NCI-H2081 treated with DMSO at 0.1 percent for 48 hours (cell line): Measurements from ENCODE around the gene FOXC2.

ENCODE experiments used
- DNase-seq: peaks from one replicate; lab custom pipeline; 2025; lab: John Stamatoyannopoulos, UW

Gene FOXC2

DNA sequence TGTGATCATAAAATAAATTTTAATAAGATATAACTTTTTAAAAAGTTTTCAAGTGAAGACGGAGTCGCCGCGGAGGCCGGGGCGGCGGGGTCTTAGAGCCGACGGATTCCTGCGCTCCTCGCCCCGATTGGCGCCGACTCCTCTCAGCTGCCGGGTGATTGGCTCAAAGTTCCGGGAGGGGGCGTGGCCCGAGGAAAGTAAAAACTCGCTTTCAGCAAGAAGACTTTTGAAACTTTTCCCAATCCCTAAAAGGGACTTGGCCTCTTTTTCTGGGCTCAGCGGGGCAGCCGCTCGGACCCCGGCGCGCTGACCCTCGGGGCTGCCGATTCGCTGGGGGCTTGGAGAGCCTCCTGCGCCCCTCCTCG is at the start of gene FOXC2:
TSS of gene FOXC2 (plus strand) at position 229 of the 365 bp plus-strand sequence. CDS start 507 bp downstream, outside the sequence.
- no peak for DNase-seq

DNA sequence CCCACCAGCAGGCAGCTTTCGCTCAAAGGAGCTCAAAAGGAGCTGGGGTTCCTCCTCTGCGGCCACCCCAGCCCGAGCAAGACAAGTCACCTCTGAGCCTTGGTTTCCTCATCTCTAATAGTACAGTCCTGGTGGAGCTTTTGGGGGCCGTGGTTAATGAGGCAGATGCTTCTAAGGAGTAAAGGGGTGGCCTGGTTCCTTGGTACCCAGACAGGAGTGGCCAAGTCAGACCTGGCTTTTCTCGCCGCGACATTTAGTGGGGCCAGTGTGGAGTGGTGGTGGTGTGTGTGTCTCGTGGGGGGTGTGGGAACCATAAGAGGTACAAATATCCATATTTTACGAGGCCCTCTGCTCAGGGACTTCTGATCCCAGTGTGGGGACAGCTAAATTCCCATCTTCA is 49.6 kb upstream of the FOXC2 start:
- DNase-seq, result no peak

DNA sequence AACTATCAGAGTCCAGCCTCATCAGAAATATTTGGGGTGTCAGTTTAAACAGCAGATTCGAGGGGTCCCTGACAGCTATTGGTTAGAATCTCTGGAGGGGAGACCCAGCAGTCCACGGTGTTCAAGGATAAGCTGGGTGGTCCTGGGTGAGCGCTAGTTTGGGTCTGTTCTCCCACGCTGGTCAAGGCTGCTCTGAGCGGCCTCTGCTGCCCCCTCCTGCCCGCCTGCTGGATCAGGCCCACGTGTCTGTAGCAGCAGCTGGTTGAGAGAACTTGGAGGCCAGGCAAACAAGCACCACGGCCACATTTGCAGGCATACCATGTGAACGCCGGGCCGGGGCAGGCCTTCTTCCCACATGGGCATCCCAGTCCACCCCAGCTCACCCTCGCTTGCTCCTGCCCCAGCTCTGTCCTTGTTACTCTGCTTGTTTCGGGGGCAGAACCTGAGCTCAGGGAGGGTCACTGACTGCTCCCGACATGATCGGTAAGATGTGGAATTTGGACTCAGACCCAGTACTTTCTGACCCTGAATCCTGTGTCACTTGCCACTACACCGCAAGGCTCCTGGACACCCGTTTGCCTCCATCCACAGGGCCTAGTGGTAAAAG is 48.9 kb upstream of the FOXC2 start:
- DNase-seq, result no peak

DNA sequence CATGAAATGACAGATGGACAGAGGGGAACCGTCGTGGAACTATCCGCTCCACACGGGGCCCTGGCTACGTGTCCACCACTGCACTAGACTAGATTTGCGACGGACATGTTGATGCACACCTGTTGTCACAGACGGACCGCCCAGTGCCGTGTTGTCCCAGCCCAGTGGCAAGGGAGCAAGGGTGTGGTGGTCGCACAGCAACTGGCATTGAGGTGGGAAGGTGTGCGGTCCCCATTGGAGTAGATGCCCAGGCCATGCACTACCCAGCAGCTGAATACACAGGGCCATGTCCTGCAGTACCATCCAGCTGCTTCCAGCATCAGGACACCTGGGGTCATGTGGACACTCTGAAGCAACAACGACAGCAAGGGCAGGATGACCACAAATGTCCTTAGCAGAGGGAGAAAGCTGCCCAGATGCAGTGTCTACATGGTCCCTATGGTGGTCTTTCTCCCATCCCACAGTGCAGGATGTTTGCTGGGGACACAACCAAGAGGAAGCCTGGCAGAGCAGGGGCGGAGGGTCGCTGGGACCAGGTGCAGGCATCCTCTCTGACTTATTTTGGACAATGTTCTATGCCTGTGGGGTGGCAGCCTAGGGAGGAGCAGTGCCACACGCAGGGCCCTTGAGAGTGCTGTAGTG is 47.5 kb upstream of the FOXC2 start:
- no peak for DNase-seq

DNA sequence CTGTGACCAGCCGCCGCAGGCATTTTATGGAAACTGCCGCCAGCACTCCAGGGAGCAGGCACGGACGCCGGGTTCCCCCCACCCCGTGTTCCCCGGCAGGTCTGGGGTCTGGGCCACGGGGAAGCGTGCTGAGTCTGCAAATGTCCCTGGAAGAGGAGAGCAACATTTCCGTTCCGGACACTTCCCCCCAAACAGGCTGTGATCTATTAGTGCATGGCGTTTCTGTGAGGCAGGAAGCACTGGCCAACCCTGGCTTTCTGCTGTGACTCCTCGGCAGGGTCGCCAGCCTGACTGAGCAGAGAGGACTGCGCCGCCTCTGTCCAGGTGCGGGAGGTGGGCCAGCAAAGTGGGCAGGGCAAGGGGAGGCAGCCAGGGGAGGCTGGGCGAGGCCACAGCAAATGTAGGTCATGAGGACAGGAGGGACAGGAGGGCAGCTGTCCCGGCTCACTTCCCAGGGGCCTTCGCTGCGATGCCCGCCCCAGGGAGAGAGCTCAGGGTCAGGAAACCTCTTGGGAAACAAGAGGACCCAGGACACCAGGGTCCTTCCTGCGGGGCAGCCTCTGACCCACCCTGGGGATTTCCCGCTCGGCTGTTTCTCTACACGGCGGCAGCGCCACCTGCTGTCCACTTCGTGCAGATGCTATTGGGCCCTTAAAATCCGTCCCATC is 46.8 kb upstream of the FOXC2 start:
- no peak for DNase-seq

DNA sequence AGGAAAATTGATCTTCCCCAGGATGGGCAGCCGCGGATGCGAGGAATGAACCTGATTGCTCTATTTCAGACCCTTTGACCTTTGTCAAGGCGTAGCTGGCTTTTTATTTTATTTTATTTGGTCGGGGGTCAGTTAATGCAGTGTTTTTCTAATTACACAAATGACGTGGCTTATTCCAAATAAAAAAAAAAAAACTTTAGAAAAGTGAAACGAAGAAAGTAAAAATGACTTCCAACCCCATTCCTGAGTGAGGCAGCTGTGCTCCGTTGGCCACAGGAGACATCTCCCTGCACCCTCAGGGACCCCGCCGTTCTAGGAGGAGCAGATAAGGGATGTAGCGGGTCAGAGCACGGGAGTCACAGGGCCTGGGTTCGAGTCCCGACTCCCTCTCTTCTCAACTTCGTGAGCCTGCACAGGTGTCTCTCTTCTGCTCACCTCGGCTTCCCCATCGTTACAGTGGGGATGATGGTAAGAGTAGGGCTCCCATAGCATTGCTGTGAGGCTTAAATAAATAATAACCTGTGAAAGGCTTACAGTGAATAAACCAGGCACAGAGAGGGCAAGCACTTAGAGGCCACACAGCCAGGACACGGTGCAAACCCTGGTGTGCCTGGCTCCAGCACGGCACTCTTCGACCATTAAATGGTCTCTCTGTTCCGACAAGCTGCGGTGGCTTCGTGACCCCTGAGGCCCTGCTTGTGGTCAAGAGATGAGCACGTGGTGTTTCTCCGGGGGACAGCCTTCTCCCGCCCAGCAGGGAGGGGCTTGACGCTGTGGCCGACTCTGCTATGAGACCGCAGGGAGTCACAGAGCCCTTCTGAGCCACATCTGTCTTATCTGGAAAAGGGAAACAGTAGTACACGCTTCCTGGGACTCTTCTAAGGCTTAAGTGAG is 46.1 kb upstream of the FOXC2 start:
- no peak for DNase-seq

DNA sequence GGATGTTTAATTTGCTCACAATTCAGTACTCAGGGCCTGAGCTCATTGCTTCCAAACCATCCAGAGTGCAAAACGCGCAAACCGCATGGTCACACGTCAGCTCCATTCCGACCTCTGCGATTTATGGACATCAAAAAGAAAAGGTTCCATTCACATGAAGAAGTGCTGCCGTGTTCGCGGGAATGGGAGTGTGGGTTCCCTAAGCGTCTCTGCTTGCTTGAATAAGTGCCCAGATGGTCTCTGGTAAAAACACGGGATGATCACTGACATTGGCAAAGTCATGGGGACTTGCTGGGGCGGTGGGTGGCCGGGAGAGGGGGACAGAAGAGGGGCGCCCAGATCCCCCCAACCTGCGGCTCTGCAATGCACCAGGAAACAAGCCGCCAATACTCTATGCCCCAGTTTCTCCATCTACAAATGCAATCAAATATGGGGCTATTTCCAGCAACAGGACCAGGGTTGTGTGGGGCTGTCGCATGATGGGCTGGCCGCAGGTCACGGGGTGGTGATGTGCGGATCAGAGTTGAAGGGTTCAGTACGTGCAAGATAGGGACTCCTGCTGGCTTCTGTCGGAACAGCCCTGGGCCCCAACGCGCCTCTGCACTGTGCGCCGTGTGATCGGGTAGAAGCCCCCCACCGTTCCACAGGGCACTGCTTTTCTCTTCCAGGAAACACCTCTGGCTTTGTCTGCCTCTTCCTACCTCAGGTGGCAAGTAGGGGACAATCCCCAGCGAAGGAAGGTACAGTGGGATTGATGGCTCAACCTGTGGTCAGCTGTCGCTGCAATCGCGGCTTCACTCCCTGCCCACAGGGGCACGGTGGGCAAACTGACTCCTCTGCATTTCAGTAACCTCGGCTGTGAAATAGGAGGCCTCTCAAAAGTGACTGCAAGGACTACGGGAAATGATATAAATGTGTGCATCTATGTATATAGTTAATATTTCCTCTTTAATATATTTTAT is 45.1 kb upstream of the FOXC2 start:
- DNase-seq, result no peak

DNA sequence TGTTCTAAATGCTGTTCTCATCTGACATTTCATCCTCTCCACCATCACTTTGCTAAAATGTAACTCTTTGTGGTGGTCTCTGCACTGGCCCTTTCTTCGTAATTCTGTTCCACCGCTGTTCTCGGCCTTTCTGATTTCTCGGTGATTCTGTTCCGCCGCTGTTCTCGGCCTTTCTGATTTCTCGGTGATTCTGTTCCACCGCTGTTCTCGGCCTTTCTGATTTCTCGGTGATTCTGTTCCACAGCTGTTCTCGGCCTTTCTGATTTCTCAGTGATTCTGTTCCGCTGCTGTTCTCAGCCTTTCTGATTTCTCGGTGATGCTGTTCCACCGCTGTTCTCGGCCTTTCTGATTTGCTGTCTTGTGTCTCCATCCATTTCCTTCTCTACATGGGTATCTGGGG is 44.0 kb upstream of the FOXC2 start:
- no peak for DNase-seq

DNA sequence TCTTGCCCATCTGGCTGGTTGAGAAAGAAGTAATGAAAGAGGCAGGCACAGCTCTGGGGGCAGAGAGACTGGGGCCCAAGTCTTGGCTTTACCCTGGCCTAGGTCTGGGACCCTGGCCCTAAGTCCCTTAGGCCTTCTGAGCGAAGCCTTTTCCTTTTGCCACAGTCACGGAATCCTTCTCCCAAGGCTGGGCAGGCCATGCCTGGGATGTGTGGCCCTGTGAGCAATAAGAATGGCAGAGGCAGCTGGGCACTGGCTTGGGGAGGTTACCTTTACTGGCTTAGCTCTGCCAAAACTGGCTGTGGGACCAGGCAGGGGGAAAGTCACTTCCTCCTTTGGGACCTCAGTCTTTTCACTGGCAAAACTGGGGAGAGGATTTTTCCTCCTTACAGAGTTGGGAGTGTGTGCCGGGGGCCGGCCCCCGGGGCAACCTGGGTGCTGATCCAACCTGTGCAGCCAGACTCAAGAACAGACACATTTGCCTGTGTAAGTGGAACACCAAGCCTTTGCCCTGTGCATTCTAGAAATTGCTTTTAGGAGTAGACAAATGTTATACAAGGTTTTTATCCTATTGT is 43.4 kb upstream of the FOXC2 start:
- no peak for DNase-seq

DNA sequence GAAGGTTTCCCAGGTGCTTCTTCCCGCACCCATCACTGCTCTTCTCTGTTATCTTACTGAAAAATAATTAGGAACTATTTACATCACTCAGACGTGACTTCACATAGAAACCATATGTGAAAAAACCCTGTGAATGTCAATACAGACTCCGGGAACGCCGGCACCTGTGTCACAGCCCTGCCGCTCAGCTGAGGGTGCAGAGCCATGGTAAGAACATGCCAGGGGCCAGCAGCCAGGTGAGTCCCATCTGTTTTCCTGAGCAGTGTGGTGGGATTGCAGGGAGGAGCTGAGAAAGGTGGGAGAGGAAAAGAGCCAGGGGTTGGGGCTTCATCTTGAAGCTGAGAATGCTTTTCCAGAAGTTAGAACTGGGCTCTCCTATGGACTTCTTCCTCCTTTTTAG is 42.6 kb upstream of the FOXC2 start:
- DNase-seq, result no peak

DNA sequence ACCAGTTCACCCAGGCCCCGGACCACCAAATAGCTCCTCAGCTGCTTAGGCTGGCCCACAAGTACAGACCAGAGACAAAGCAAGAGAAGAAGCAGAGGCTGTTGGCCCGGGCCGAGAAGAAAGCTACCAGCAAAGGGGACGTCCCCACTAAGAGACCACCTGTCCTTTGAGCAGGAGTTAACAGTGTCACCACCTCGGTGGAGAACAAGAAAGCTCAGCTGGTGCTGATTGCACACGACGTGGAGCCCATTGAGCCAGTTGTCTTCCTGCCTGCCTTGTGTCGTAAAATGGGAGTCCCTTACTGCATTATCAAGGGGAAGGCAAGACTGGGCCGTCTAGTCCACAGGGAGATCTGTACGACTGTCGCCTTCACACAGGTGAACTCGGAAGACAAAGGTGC is 40.9 kb upstream of the FOXC2 start:
- no peak for DNase-seq

DNA sequence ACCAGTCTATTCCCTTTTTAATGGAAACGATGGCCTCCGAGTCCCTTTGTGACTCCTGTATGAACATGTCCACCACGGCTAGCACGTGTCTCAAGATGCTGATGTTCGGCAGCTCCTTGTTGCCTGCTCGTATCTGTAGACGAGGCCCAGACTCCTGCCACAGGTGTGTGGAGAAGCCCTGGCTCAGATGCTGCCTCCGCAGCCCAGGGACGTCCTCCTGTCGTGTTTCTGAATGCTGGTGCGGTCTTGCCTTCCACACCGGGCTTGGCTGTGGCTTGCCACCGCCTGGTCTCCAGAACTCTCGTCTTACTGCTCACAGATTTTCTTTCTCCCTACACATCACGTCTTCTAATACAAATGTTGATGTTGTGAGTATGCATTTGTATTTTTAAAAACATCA is 39.3 kb upstream of the FOXC2 start:
- no peak for DNase-seq

DNA sequence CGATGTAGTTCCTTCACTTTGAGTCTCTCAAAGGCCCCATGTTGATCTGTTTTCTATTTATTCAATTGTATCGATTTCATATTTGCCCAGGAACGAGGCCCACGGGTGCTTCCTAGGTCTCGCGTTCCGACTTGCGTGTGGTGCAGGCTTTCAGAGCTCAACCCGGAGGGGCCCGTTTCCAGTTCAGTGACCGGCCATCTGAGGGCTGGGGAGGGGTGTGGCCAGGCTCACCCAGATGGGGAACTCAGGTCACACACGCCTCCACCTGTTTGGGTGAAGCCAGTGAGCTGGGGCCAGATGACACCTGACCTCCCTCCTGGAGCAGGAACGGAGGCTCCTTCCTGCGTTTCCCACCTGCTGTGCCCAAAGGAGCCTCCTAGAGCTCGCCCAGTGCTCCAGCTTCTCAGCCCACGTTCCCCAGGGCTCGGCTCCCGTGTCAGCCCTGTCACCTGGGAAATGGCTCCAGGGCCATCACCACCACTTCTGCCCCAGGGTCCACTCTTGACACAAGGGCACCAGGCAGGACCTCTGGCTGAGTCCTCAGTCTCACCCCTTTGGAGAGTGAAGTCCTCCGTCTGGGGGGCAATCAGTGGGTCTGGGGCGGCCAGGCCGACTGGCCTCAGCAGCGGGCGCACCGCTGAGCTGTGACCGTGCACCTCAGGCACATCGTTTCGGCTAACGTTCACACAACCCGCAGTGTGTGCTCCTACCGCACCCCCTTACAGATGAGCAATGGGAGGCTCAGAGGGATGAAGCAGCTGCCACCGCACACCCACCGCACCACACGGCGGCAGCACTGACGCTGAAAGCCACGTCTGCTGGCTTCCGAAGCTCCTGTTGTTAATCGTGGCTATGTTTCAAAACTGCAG is 38.3 kb upstream of the FOXC2 start:
- no peak for DNase-seq

DNA sequence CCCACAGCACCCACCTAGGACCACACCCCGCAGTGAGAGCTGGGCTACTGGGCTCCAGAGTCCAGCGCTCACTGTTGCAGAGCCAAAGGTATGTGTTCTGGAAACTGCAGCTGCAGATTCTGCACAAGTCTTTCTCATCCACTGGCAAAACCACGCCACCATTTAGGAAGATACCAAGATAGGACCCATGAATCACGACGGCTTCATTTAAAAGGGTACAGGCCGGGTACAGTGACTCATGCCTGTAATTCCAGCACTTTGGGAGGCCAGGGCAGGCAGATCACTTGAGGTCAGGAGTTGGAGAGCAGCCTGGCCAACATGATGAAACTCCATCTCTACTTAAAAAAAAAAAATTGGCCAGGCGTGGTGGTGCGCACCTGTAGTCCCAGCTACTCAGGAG is 37.5 kb upstream of the FOXC2 start:
- DNase-seq, result no peak

DNA sequence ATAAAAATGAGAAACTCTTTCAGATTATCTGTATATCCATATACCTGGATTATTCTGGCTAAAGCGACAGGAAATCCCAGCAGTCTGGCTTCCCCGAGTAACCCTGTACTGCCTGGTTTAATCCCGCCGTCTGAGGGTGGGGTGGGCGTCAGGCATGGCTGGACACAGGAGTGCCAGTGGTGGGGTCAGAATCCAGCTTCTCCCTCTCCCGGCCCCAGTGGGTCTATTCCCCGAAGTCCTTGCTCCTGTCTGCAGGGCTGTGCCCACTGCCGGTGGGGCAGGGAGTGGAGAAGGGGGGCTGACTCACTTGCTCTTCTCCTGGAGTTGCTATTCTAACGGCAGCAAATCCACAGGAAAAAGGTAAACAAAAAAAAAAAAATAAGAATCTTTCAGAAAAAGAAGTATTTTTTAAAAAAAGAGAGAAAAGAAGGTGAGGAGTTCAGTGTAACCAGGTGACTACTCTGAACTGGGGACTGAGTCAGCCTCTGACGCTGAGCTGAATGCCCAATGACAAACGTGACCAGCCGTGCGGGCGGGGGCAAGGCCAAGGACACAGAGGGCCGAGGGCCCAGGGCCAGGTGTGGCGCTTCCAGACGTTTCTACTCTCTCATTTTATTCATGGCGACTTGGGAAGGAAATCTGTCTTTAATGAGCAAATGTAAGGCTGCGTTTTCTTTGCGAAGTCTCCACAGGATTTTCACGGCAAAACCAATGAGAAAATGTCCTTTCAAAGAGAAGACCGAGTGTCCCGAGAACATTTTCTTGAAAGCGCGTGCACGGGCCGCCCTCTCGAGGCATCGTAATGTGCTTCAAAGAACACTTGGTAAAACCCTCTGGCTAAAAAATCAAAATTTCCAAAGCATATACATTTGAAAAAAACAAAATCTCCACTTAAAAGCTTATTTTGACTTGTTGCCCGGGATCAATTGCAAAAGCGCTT is 36.1 kb upstream of the FOXC2 start:
- DNase-seq, result no peak

DNA sequence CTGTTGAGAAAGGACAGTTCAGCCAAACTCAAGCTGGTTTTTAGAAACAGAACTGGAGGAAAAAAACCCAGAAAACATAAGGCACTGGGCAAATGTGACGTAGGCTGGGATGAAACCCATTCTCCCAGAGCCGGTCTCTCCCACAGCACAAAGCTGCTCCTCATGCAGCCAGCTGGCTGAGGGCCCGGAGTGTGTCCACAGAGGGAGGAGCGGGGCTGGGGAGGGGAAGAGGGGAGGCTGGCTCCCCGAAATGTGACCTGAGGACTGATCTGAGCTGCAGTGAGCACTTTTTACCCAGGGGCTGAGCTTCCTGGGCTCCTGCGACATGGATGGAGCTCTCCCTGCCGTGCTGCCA is 35.5 kb upstream of the FOXC2 start:
- no peak for DNase-seq

DNA sequence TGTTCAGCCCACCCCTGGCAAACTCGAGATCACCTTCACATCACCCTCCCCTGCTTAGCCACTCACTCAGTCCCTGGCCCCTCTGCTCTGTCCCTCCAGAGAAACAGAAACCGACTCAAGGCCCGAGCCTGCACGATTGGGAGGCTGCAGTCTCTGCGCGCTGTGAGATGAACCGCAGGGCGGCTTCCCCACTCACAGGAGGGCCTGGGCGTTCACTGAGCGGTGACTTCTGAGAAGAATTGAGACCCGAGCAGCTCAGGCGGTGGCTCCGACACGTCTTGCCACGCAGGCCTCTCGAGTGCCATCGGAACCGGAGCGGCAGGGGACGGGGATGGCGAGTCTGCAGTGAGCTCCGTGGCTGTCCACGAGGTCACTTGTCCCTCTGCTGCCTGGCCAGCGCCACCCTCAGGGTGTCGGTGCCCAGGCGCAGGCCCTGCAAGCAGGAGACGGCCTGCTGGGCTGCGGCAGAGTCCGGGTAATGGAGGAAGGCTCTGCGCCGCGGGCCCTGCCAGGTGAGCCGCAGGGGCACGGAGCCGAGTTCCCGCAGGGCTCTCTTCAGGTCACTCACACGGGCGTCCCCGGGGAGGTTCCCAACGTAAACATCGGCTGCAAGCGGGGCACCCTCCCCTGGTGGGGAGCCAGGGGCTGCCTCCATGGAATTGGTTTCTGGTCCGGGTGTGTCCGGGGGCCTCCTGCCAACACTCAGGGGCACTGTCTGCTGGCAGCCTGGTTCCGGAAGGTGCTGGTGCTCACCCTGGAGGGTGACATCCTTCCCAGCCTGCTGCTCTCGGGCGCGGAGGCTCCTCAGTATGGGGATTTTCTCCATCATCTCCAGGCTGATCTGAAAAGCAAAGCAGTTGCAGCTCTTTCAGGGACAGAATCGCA is 34.7 kb upstream of the FOXC2 start:
- no peak for DNase-seq

DNA sequence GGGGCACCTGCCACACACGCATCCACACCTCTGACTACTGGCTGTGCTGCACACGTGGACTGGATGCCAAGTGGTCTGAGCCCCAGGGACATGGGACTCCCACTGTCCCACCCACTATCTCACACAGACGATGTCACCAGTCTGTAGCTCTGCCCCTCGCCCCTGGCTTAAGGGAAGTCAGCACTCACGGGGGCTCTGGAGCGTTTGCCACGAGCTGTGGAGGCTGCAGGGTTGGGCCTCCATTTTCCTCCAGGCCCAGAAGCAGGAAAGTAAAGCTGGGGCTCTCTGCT is 34.2 kb upstream of the FOXC2 start:
- no peak for DNase-seq
